Bladder microvascular endothelial cell (primary cell): Measurements from ENCODE around the gene ANKRD33. TPM values are rescaled to one million over a fixed set of nuclear protein-coding genes. Genes with fewer than 3 reads are reported as not detected.

Experiments used
- total RNA-seq: library from RNA; depleted of rRNA; stranded (reverse); fragments of >200 nt; gene quantifications from 2 replicates; pipeline ENCODE4 v1.2.3, GENCODE V29; 2014

Gene ANKRD33, protein sequence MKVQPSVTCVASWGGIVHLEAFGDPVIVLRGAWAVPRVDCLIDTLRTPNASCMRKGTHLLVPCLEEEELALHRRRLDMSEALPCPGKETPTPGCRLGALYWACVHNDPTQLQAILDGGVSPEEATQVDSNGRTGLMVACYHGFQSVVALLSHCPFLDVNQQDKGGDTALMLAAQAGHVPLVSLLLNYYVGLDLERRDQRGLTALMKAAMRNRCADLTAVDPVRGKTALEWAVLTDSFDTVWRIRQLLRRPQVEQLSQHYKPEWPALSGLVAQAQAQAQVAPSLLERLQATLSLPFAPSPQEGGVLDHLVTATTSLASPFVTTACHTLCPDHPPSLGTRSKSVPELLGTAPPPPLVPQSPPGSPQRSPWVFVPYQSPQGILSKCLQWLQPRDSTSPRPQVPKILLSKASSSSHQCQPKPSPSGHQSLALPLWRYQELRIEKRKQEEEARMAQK
- 0.16 TPM in 1 of 2 replicates, not detected in the other for total RNA-seq

DNA sequence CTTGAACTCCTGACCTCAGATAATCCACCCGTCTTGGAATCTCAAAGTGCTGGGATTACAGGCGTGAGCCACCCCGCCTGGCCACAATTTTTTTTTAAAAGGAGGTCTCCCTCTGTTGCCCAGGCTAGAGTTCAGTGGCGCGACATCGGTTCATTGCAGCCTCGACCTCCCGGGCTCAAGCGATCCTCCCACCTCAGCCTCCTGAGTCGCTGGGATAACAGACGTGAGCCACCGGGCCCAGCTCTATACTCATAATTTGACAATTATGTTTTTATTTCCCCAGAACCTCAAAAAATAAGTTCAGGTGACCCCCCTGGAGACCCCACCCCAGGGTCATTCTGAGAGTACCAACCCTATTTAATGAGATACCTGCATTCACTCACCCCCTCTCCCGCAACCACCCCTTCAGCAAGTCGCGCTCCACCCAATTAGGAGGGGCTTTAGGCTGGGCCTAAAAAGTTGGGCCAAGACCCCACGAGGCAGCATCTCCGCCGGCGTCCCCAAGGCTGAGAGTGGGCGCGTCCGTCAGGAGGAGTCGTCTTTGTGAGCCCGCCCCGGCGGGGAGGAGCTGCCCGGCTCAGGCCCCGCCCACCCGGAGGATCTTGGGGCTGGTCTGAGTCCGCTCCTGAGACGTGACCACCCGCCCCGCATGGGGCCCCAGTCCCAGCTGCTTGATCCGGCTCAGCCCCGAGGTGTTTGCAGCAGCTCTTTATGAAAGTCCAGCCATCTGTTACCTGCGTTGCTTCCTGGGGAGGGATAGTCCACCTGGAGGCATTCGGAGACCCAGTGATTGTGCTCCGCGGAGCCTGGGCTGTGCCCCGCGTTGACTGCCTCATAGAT is at the start of gene ANKRD33:
ANKRD33 (plus strand) TSS at position 628 of the 840 bp plus-strand sequence; CDS start at position 712, 84 bp downstream.

DNA sequence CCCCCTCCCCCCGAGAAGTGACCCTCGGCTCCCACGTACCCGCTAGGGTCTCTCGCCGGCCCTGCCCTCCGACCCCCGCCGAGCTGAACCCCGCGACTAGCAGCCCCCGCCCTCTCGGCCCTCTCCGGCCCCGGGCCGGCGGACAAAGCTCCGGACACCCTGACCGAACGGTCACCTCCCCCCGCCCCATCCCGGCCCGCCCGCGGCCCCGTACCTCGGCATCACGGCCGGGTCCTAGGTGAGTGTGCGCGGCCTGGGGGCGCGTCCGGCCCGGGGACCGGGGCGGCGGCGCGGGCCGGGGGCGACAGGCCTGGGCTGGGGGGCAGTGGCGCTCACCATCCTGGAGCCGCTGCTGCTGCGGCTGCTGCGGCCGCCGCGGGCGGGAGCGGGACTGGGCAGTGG is 39.6 kb upstream of the ANKRD33 start, which contains the start of gene FIGNL2:
FIGNL2 (minus strand) TSS at position 393 of the 402 bp plus-strand sequence. CDS start 26,305 bp downstream, outside the sequence.

DNA sequence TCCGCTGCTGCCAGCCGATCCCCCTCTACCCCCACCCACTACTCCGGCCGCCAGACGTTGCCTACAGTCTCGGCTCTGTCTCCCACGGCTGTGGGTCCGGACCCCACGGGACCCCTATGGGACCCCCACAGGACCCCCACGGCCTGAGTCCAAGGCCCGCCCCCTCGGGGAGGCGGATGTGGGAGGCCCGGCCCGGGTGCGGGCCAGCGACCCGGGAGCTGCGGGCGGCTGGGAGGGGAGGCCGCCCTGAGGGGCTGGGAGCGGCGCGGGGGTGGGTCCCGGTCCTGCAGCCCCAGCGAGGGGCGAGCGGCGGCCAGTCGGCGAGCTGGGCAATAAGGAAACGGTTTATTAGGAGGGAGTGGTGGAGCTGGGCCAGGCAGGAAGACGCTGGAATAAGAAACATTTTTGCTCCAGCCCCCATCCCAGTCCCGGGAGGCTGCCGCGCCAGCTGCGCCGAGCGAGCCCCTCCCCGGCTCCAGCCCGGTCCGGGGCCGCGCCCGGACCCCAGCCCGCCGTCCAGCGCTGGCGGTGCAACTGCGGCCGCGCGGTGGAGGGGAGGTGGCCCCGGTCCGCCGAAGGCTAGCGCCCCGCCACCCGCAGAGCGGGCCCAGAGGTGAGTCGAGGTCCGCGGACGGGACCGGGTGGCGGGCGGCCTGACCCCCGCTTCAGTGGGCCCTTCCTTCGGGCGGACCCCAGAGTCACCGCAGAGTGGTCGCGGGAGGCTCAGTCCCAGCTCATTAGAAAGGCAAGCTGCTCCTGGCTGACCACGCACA is 19.4 kb downstream of the ANKRD33 start, which contains the start of gene ACVRL1:
ACVRL1 (plus strand) TSS at position 422 of the 773 bp plus-strand sequence. CDS start 4,971 bp downstream, outside the sequence.

Other genes with a start within 250 kb of the ANKRD33 start
- 0.16 and 0.31 TPM in 2 replicates for gene FIGNL2, start 39.4 kb upstream of the ANKRD33 start, total RNA-seq
- 413 and 443 TPM in 2 replicates for gene ACVRL1, start 19.4 kb downstream of the ANKRD33 start, total RNA-seq
- gene ACVR1B, start 63.6 kb downstream of the ANKRD33 start, total RNA-seq, result 8.1 and 18.4 TPM in 2 replicates
- 32.1 and 46.0 TPM in 2 replicates for gene TAMALIN, start 118.8 kb downstream of the ANKRD33 start, total RNA-seq
- gene NR4A1, start 163.3 kb downstream of the ANKRD33 start, total RNA-seq, result 0.49 and 0.94 TPM in 2 replicates
- 70.1 and 82.4 TPM in 2 replicates for gene ATG101, start 181.9 kb downstream of the ANKRD33 start, total RNA-seq
- gene SMIM41, start 191.6 kb downstream of the ANKRD33 start, total RNA-seq, result under 0.01 and 0.13 TPM in 2 replicates